SK-N-SH (cell line): ENCODE results near the gene CD300H.

ENCODE experiments used
- CTCF ChIP-seq: fragments of 200-600 bp; sonication (generic); IDR thresholded peaks from 2 replicates; pipeline ENCODE4 v1.6.1; 2017; ENCODE audit warnings: antibody characterized with exemption, mild to moderate bottlenecking, moderate library complexity
- EP300 ChIP-seq, 2 experiments: IDR thresholded peaks; 2 replicates each; pipeline versions ENCODE4 v1.4.0 to v1.6.1; 2012; ENCODE audit warnings: borderline replicate concordance in 1 of 2, low read depth in 1 of 2, low read length in 1 of 2
- GABPA ChIP-seq: IDR thresholded peaks from 2 replicates; pipeline ENCODE4 v1.4.0; 2012; ENCODE audit warnings: low read depth, mild to moderate bottlenecking
- JUND ChIP-seq: IDR thresholded peaks from 2 replicates; pipeline ENCODE4 v1.4.0; 2012
- NFIC ChIP-seq: IDR thresholded peaks from 2 replicates; pipeline ENCODE4 v1.4.0; 2012; ENCODE audit warnings: borderline replicate concordance

GRCh38 chr17:74608511-74608910 is 41.2 kb upstream of the CD300H start:
- TF ChIP-seq CTCF, result no peak
- no peak for TF ChIP-seq GABPA
- no peak for TF ChIP-seq EP300 (IDR thresholded peaks at IDR 0.05; ENCODE audit: borderline replicate concordance in 1 of 2, low read depth in 1 of 2, low read length in 1 of 2)
- no peak for TF ChIP-seq NFIC
- TF ChIP-seq JUND, result no peak
